ENCODE measurements around the gene ADNP.

DNA sequence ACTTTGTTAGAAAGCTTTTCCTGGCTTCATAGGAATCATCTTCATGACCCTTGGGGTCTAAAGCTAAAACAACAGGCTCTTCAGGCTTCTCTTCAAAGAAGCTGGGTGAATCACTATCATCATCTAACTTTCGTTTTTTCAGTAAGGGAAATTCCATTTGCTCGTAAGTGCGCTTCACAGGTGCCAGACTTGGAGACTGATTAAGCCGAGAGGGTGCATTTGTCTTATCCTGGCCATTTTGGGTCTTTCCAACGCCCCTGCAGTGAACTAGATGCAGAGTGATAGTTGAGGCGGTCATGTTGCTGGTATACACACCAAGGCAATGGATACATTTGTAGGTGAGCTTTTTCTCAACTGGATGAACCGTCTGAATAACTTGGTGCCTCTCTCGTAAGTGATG, 38.8 kb downstream of the ADNP start:
- TF ChIP-seq, protein P1, sequence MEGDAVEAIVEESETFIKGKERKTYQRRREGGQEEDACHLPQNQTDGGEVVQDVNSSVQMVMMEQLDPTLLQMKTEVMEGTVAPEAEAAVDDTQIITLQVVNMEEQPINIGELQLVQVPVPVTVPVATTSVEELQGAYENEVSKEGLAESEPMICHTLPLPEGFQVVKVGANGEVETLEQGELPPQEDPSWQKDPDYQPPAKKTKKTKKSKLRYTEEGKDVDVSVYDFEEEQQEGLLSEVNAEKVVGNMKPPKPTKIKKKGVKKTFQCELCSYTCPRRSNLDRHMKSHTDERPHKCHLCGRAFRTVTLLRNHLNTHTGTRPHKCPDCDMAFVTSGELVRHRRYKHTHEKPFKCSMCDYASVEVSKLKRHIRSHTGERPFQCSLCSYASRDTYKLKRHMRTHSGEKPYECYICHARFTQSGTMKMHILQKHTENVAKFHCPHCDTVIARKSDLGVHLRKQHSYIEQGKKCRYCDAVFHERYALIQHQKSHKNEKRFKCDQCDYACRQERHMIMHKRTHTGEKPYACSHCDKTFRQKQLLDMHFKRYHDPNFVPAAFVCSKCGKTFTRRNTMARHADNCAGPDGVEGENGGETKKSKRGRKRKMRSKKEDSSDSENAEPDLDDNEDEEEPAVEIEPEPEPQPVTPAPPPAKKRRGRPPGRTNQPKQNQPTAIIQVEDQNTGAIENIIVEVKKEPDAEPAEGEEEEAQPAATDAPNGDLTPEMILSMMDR (IDR thresholded peaks at IDR 0.05) = no peak
- TF ChIP-seq EZH2 (IDR thresholded peaks at IDR 0.05; ENCODE audit: borderline replicate concordance, insufficient read depth, low read depth, low read length, poor library complexity, severe bottlenecking) = no peak

Data from B cell (primary cell).